ENCODE measurements around the gene PCSK5.
A peak's percentile ranks its signal among the peaks of the same experiment; 100 is the strongest.
"Not testable (repeated sequence)": the region's sequence is repeated elsewhere in the genome, so short reads cannot be mapped to it uniquely, and the experiment has no call there.

Gene PCSK5

DNA sequence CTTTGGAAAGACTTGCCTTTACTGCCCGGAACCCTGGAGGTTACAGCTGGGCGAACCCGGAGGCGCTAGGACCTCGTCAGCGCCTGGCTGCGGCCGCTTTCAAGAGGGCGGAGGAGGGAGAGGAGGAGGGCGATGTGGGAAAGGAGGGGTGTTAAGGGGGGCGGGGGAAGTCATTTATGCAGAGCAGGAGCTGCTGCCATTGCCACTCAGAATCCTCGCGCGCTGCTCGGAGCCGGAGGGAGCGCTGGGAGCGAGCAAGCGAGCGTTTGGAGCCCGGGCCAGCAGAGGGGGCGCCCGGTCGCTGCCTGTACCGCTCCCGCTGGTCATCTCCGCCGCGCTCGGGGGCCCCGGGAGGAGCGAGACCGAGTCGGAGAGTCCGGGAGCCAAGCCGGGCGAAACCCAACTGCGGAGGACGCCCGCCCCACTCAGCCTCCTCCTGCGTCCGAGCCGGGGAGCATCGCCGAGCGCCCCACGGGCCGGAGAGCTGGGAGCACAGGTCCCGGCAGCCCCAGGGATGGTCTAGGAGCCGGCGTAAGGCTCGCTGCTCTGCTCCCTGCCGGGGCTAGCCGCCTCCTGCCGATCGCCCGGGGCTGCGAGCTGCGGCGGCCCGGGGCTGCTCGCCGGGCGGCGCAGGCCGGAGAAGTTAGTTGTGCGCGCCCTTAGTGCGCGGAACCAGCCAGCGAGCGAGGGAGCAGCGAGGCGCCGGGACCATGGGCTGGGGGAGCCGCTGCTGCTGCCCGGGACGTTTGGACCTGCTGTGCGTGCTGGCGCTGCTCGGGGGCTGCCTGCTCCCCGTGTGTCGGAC is at the start of gene PCSK5:
PCSK5 (plus strand) TSS at position 202 of the 805 bp plus-strand sequence; CDS start at position 711, 509 bp downstream.
- DNase-seq (ENCODE audit: low read depth): peak; percentile 47

DNA sequence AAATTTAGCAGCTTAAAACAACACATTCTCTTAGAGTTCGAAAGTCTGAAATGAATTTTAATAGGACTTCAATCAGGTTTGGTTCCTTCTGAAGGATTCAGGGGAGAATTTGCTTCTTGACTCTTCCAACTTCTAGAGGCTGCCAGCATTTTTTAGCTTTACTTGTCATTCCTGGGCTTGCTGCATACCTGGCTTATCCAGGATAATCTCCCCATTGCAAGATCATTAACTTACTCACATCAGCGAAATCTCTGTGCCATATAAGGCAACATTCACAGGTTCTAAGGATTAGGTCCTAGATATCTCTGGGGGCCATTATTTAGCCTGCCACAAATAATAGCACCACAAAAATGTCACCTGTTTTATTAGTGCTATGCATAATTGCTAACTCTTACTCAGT is 46.2 kb upstream of the PCSK5 start:
- no peak for DNase-seq (ENCODE audit: low read depth)

- no peak for DNase-seq (ENCODE audit: low read depth)
Measured at GRCh38 chr9:75845806-75846205, 44.7 kb upstream of the PCSK5 start.

- DNase-seq (ENCODE audit: low read depth): no peak
Measured at GRCh38 chr9:75847085-75847484, 43.4 kb upstream of the PCSK5 start.

- no peak for DNase-seq (ENCODE audit: low read depth)
Measured at GRCh38 chr9:75850459-75851200, 39.8 kb upstream of the PCSK5 start.

GRCh38 chr9:75851917-75852316 is 38.6 kb upstream of the PCSK5 start:
- DNase-seq (ENCODE audit: low read depth): no peak

DNA sequence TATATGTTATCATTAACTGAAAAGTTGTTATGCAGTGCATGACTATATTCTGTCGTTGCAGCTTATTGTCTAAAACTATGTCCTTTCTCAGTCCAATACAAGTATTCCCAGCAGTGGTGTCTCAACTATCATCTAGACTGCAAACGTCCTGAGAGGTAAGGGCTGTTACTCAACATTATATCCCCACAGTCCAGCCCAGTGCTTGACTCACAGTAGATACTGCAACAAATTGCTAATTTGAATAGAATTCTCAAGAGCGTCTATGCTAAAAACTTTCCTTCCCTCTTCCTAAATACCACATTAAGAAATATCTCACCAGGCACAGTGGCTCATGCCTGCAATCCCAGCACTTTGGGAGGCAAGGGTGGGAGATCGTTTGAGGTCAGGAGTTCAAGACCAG is 37.7 kb upstream of the PCSK5 start:
- DNase-seq (ENCODE audit: low read depth): no peak

DNA sequence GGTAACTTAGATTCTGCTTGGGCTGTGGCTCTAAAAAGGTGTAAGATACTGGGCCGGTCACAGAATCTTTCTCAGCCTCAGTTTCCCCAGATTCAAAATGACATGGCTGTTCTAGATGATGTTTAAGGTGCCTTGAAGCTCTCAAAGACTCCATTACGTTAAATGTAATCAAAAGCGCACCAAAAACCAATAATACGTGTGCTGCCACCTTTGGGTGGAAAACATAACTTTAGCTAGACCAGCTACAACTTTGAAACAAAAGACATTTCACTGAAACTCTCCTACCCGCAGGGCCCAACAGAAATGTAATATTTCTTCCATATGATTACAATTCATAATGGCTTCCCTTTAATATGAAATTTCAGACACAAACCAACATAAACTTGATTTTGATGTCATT is 35.0 kb upstream of the PCSK5 start:
- DNase-seq (ENCODE audit: low read depth): no peak

- no peak for DNase-seq (ENCODE audit: low read depth)
Measured at GRCh38 chr9:75858497-75859092, 31.9 kb upstream of the PCSK5 start.

GRCh38 chr9:75864266-75864665 is 26.2 kb upstream of the PCSK5 start:
- no peak for DNase-seq (ENCODE audit: low read depth)

DNA sequence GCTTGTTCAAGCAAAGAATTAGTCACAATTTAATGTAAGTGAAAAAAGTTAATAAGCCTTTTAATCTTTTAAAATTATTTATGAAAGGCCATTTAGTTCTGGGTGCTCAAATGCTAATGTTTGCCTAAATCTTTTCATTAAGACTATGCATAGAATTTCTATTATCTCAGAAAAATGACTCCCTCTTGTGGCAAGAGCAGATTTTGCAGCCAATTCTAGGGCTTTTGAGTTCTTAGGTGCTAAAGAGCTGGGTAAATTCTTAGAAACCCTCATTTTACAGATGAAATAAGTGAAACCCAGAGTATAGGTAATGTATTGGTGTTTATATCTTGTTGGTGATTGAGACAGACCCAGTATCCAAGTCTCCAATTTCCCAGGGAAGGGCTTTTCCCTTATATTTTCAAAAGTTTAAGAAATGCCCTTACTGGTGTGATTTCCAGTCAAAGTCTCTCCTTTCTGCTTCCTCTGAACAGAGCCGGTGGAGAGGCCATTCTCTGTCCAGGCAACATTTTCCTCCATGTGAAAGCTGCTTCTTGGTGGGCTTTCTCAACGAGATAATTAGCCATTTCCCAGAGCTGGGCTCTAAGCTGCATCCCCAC is 24.1 kb upstream of the PCSK5 start:
- no peak for DNase-seq (ENCODE audit: low read depth)

DNA sequence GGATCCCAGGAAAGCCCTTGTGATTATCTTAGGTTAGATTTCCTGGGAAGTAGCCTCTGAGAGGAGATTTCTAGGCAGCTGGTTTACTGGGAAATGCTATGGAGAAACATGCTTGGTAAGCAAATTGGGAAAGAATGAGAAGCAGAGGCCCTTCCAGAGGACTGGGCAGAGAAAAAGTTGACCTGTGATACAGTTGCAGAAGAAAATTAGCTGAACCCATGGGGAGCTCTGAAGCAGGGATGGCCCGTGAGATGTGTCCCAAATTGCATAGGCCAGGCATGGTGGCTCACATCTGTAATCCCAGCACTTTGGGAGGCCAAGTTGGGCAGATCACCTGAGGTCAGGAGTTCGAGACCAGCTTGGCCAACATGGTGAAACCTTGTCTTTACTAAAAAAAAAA is 21.9 kb upstream of the PCSK5 start:
- DNase-seq (ENCODE audit: low read depth): not testable (repeated sequence)

DNA sequence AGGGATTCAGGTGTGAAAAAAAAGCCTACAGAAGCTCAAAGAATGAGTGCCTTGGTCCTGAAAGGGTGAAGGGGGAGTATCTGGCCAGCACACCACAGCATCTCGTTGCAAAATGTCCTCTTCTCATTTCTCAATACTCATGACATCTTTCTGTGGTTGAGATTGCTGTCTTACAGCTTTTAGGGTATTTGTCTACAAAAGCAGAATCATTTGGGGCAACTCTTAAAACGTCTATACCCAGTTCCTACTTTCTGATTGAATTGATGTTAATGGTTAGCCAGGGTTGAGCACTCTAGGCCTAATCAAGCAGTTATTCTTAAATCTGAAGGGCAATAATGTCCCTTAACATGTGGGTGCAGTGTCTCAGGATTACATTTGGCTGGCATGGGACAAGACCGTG is 21.2 kb upstream of the PCSK5 start:
- no peak for DNase-seq (ENCODE audit: low read depth)

- DNase-seq (ENCODE audit: low read depth): no peak
Measured at GRCh38 chr9:75870450-75870849, 20.0 kb upstream of the PCSK5 start.

DNA sequence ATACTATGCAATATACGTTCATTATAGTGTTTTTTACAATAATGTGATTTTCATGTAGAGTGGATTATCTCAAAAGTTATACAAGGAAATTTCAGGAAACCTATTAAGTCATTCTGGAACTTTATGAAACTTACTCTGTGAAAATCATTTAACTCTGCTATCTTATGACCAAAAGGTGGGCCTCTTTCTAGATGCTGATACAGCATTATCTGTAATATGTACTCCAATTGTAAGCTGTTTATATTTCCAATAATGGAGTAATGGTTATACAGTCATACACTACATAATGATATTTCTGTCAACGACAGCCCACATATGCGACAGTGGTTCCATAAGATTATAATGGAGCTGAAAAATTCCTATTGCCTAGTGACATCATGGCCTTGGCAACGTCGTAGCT is 18.8 kb upstream of the PCSK5 start:
- DNase-seq (ENCODE audit: low read depth): no peak

DNA sequence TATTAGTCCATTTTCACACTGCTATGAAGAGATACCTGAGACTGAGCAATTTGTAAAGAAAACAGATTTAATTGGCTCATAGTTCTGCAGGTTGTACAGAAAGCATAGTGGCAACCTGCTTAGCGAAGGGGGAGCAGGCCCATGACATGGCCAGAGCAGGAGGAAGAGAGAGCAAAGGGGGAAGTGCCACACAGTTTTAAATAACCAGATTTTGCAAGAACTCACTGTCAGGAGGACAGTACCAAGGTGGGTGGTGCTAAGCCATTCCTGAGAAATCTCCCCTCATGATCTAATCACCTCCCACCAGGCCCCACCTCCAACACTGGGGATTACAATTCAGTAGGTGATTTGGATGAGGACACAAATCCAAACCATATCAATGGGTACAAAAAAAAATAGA is 16.8 kb upstream of the PCSK5 start:
- no peak for DNase-seq (ENCODE audit: low read depth)

DNA sequence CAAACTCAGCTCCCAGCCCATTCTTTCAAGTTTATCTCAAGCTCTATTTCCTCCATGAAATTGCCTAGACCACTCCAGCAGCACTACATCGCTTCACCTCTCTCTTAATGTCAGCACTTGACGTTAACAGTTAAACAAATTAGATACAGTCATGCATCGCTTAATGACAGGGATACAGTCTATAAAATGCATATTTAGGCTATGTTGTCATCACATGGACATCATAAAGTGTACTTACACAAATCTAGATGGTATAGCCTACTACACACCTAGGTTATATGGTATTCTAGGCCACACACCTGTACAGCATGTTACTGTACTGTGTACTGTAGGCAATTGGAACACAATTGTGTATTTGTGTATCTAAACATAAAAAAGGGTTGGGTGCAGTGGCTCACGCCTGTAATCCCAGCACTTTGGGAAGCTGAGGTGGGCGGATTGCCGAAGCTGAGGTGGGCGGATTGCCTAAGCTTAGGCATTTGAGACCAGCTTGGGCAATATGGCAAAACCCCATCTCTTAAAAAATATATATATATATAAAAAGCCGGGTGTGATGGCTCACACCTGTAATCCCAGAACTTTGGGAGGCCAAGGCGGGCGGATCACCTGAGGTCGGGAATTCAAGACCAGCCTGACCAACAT is 13.4 kb upstream of the PCSK5 start:
- DNase-seq (ENCODE audit: low read depth): no peak

DNA sequence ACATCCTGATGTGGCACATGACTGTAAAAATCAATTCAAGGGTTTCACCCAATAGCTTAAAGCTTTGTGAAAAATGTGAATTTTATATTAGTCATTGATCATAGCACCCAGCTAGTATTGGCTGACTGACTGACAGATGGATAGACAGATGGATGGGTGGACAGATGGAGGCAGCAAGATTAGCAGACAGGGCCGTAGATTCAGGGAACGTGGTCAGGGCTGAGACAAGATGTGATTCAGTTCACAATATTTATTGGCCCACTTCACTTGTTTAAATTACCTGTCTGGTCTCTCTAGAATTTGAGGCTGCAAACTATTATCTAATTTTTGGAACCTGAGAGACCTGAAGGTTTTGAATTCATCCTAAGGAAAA is 12.0 kb upstream of the PCSK5 start:
- no peak for DNase-seq (ENCODE audit: low read depth)

DNA sequence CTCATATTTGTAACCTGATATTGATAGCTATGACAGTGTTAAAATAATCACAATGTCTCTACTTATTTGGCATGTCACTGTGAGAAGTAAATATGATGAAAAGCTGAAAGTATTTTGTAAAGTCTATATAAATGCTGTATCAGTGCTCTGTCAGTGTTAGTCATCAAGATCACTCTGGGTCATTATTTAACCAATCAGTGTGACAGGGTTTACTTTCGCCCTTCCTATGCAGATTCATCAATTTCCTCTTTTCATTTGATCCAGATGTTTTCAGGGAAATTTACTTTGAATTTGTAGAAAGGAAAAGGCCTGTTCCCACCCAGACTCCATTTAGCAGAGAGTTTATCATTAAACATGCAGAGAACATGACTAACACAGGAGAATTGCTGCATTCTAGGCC is 9.9 kb upstream of the PCSK5 start:
- no peak for DNase-seq (ENCODE audit: low read depth)

- no peak for DNase-seq (ENCODE audit: low read depth)
Measured at GRCh38 chr9:75881761-75882160, 8.7 kb upstream of the PCSK5 start.

DNA sequence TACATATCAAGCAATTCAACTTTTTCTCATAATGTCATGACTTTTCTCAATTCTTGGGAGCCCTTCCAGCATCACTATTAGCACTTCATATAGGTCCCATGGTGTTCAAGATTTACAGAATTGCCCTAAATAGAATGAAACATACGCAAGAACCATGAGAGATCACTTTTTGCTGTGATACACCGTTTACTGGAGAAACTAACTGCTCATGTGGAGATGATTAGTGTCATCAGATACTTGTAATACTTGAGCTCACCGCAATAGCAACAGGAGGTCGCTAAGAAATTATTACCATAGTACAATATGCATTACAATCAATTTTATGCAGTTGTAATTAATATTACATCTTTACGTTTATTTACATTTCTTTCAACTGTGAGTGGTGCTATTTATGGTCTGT is 4.8 kb upstream of the PCSK5 start:
- no peak for DNase-seq (ENCODE audit: low read depth)

DNA sequence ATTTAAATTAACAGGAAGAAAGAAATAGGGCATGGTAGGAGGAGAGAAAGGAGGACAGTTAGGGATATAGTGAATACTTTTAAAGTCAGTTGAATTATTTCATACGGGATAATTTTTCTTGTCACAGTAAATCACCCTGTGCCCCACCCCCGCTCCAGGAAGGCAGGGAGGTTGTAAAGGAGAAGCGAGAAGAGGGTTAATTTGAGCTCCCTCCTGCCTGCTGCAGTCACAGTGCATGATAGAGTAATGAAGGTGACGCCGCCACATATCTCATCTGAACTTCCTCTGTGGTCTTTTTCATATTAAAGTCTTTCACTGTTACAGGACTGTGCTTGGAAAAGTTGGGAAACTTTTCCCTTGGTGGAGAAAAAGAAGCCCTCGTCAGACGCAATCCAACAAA is 896 bp upstream of the PCSK5 start:
- DNase-seq (ENCODE audit: low read depth): no peak
